Measurements from ENCODE around the gene GPR157.

GPR157 gene

DNA sequence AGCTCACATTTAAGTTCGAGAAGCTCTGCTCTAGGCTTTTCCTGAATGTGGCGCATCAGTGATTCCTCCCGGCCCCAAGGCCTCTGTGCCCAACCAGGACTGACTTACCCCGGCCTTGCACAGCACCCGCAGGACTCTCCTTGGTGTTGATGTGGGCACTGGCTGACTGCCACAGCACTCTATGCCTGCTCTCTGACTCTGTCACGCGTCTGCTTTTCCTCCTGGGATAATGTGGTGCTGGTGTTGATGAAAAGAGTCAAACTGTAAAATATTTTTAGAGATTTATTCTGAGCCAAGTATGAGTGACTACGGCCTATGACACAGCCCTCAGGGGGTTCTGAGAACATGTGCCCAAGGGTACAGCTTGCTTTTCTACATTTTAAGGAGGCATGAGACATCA lies 44.0 kb downstream of the GPR157 start:
- TF ChIP-seq FOXP2 (optimal IDR thresholded peaks at IDR 0.05; ENCODE audit: borderline replicate concordance, extremely low read depth, extremely low read length, insufficient read depth) (no peak), SIN3A (IDR thresholded peaks at IDR 0.05; ENCODE audit: borderline replicate concordance, insufficient read depth, low read length) (no peak), TAF1 (IDR thresholded peaks at IDR 0.05; ENCODE audit: borderline replicate concordance, insufficient read depth, low read length) (no peak)
- TF ChIP-seq, protein P1, sequence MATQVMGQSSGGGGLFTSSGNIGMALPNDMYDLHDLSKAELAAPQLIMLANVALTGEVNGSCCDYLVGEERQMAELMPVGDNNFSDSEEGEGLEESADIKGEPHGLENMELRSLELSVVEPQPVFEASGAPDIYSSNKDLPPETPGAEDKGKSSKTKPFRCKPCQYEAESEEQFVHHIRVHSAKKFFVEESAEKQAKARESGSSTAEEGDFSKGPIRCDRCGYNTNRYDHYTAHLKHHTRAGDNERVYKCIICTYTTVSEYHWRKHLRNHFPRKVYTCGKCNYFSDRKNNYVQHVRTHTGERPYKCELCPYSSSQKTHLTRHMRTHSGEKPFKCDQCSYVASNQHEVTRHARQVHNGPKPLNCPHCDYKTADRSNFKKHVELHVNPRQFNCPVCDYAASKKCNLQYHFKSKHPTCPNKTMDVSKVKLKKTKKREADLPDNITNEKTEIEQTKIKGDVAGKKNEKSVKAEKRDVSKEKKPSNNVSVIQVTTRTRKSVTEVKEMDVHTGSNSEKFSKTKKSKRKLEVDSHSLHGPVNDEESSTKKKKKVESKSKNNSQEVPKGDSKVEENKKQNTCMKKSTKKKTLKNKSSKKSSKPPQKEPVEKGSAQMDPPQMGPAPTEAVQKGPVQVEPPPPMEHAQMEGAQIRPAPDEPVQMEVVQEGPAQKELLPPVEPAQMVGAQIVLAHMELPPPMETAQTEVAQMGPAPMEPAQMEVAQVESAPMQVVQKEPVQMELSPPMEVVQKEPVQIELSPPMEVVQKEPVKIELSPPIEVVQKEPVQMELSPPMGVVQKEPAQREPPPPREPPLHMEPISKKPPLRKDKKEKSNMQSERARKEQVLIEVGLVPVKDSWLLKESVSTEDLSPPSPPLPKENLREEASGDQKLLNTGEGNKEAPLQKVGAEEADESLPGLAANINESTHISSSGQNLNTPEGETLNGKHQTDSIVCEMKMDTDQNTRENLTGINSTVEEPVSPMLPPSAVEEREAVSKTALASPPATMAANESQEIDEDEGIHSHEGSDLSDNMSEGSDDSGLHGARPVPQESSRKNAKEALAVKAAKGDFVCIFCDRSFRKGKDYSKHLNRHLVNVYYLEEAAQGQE (IDR thresholded peaks at IDR 0.05; ENCODE audit: insufficient read depth in 1 of 2, low read depth in 2 of 2, low read length in 2 of 2): no peak

- TF ChIP-seq TAF1 (IDR thresholded peaks at IDR 0.05; ENCODE audit: borderline replicate concordance, insufficient read depth, low read length) (no peak), POLR2AphosphoS5 (IDR thresholded peaks at IDR 0.05; ENCODE audit: low read depth, low read length) (no peak), FOXP2 (optimal IDR thresholded peaks at IDR 0.05; ENCODE audit: borderline replicate concordance, extremely low read depth, extremely low read length, insufficient read depth) (no peak), SIN3A (IDR thresholded peaks at IDR 0.05; ENCODE audit: borderline replicate concordance, insufficient read depth, low read length) (no peak)
- TF ChIP-seq, protein P1 (IDR thresholded peaks at IDR 0.05; ENCODE audit: insufficient read depth in 1 of 2, low read depth in 2 of 2, low read length in 2 of 2): no peak
These were observed 47.4 kb downstream of the GPR157 start for GRCh38 chr1:9081473-9081872.

GRCh38 chr1:9080705-9081291 lies 48.1 kb downstream of the GPR157 start:
- TF ChIP-seq POLR2AphosphoS5 (IDR thresholded peaks at IDR 0.05; ENCODE audit: low read depth, low read length): no peak

DNA sequence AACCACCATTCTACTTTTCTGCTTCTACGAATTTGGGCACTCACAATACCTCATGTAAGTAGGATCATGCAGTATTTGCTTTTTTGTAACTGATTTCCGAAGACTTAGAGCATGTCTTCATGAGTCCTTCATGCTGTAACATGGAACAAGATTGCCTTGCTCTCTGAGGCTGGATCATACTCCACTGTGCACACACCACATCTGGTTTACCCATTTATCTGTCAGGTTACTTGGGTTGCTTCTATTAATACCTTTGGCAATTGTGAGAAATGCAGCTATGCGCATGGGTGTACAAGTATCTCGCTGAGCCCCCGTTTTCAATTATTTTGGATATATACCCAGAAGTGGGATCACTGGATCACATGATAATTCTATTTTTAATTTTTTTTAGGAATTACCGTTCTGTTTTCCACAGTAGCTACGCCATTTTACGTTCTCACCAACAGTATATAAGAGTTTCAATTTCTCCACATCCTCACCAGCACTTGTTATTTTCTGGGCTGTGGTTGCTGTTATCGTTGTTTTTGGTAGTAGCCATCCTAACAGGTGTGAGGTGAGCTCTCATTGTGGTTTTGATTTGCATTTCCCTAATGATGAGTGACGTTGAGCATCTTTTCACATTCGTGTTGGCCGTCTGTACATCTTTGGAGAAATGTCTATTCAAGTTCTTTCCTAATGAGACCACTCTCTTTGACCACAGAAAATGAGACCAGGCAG lies 48.8 kb downstream of the GPR157 start:
- TF ChIP-seq, protein P1 (IDR thresholded peaks at IDR 0.05; ENCODE audit: insufficient read depth in 1 of 2, low read depth in 2 of 2, low read length in 2 of 2): no peak
- TF ChIP-seq POLR2AphosphoS5 (IDR thresholded peaks at IDR 0.05; ENCODE audit: low read depth, low read length): no peak
- TF ChIP-seq FOXP2 (optimal IDR thresholded peaks at IDR 0.05; ENCODE audit: borderline replicate concordance, extremely low read depth, extremely low read length, insufficient read depth): no peak
- TF ChIP-seq SIN3A (IDR thresholded peaks at IDR 0.05; ENCODE audit: borderline replicate concordance, insufficient read depth, low read length): no peak
- no peak for TF ChIP-seq TAF1 (IDR thresholded peaks at IDR 0.05; ENCODE audit: borderline replicate concordance, insufficient read depth, low read length)

GRCh38 chr1:9078752-9079500 lies 50.0 kb downstream of the GPR157 start:
- TF ChIP-seq, protein P1 (IDR thresholded peaks at IDR 0.05; ENCODE audit: insufficient read depth in 1 of 2, low read depth in 2 of 2, low read length in 2 of 2): no peak
- TF ChIP-seq TAF1 (IDR thresholded peaks at IDR 0.05; ENCODE audit: borderline replicate concordance, insufficient read depth, low read length): no peak

Data from PFSK-1 (cell line).